Fibroblast of lung (primary cell): Measurements from ENCODE around the gene SORCS2. TPM values are rescaled to one million over a fixed set of nuclear protein-coding genes. Genes with fewer than 3 reads are reported as not detected.

Experiments
- DNase-seq, 2 donors: peaks; one replicate each; pipeline versions ENCODE4 v3.0.0 to v3.0.0-alpha.2; 2010; ENCODE audit warnings: low read depth in 2 of 2
- H2AFZ ChIP-seq: 2 replicates; pipeline ENCODE4 v1.5.1; 2012; ENCODE audit warnings: low read length, control low read depth, inconsistent platforms
- H3K27ac ChIP-seq: 2 replicates; pipeline ENCODE4 v1.5.1; 2011; ENCODE audit warnings: low read length, control low read depth; ENCODE audit not compliant: insufficient read depth
- H3K27me3 ChIP-seq: 2 replicates; pipeline ENCODE4 v1.5.1; 2011; ENCODE audit warnings: mild to moderate bottlenecking, low read length; ENCODE audit not compliant: control insufficient read depth, insufficient read depth
- H3K36me3 ChIP-seq: 2 replicates; pipeline ENCODE4 v1.5.1; 2011; ENCODE audit warnings: low read length; ENCODE audit not compliant: control insufficient read depth, insufficient read depth
- H3K4me1 ChIP-seq: 2 replicates; pipeline ENCODE4 v1.5.1; 2011; ENCODE audit warnings: low read length; ENCODE audit not compliant: control insufficient read depth, insufficient read depth; ENCODE audit errors: extremely low read depth
- H3K4me2 ChIP-seq: 2 replicates; pipeline ENCODE4 v1.5.1; 2011; ENCODE audit warnings: low read length, control low read depth; ENCODE audit not compliant: insufficient read depth; ENCODE audit errors: extremely low read depth
- H3K4me3 ChIP-seq, 4 experiments: fragments of 200-600 bp in 1 of 4; sonication (generic) in 1 of 4; replicated peaks in 1 of 4; 2 replicates each; pipeline ENCODE4 v1.5.1; 2011 to 2016; ENCODE audit warnings: low read length in 4 of 4, low read depth in 3 of 4, mild to moderate bottlenecking in 3 of 4, control low read depth in 2 of 4, inconsistent platforms in 1 of 4, mixed read lengths in 1 of 4; ENCODE audit not compliant: insufficient read depth in 1 of 4; ENCODE audit errors: control extremely low read depth in 1 of 4
- H3K79me2 ChIP-seq: 2 replicates; pipeline ENCODE4 v1.5.1; 2012; ENCODE audit warnings: mild to moderate bottlenecking, low read length, inconsistent platforms; ENCODE audit not compliant: control insufficient read depth, insufficient read depth
- H3K9ac ChIP-seq: 2 replicates; pipeline ENCODE4 v1.5.1; 2011; ENCODE audit warnings: mild to moderate bottlenecking, low read length, control low read depth; ENCODE audit not compliant: insufficient read depth
- H3K9me3 ChIP-seq: 2 replicates; pipeline ENCODE4 v1.5.1; 2012; ENCODE audit warnings: low read depth, low read length; ENCODE audit not compliant: control insufficient read depth, insufficient read depth
- H4K20me1 ChIP-seq: 2 replicates; pipeline ENCODE4 v1.5.1; 2011; ENCODE audit warnings: low read length; ENCODE audit not compliant: control insufficient read depth, insufficient read depth; ENCODE audit errors: extremely low read depth
- CTCF ChIP-seq, 2 donors: IDR thresholded peaks in 1 of 2; conservative IDR thresholded peaks in 1 of 2; 1 replicate in 1 of 2; 2 replicates in 1 of 2; pipeline ENCODE4 v1.5.1; 2011 to 2012; ENCODE audit warnings: low read length in 2 of 2, control low read depth in 1 of 2, inconsistent platforms in 1 of 2, low read depth in 1 of 2, mild to moderate bottlenecking in 1 of 2
- EZH2 ChIP-seq: IDR thresholded peaks from 2 replicates; pipeline ENCODE4 v1.5.1; 2012; ENCODE audit warnings: low read length, control low read depth, mild to moderate bottlenecking; ENCODE audit errors: missing control alignments
- polyA plus RNA-seq, 2 donors: library from polyadenylated mRNA; depleted of rRNA in 1 of 2; stranded (reverse) in 1 of 2; unstranded in 1 of 2; fragments of >200 nt; gene quantifications; 2 replicates each; pipeline ENCODE4 v1.2.1, GENCODE V29; 2011 to 2012; ENCODE audit warnings: missing spikeins in 1 of 2
- total RNA-seq: library from RNA; depleted of rRNA; stranded (reverse); fragments of >200 nt; gene quantifications from 2 replicates; pipeline ENCODE4 v1.2.1, GENCODE V29; 2014

Gene SORCS2
- total and polyA plus RNA-seq, 2 donors (not counting 1 experiment from before 2014, with no cell fraction given): 0.17 to 0.41 TPM

GRCh38 chr4:7693711-7694110 is 501.4 kb downstream of the SORCS2 start:
- no peak overlapping the region for H3K27ac ChIP-seq
- no peak overlapping the region for H3K9ac ChIP-seq
- no peaks in the 10 kb centered on the region for H3K9me3 ChIP-seq
- peaks cover 2% of the 10 kb centered on the region for H3K27me3 ChIP-seq
- H3K4me3 ChIP-seq: no peak overlapping the region
- TF ChIP-seq CTCF (conservative IDR thresholded peaks at IDR 0.05 in 1 of 2, IDR thresholded peaks at IDR 0.05 in 1 of 2; ENCODE audit: low read depth in 1 of 2, low read length in 2 of 2): no peak
- TF ChIP-seq EZH2: no peak
- no peaks in the 10 kb centered on the region for H3K4me1 ChIP-seq
- no peak for DNase-seq
- no peak overlapping the region for H2AFZ ChIP-seq
- H3K36me3 ChIP-seq: no peaks in the 10 kb centered on the region
- no peaks in the 10 kb centered on the region for H4K20me1 ChIP-seq
- no peaks in the 10 kb centered on the region for H3K79me2 ChIP-seq
- H3K4me2 ChIP-seq: no peak overlapping the region

DNA sequence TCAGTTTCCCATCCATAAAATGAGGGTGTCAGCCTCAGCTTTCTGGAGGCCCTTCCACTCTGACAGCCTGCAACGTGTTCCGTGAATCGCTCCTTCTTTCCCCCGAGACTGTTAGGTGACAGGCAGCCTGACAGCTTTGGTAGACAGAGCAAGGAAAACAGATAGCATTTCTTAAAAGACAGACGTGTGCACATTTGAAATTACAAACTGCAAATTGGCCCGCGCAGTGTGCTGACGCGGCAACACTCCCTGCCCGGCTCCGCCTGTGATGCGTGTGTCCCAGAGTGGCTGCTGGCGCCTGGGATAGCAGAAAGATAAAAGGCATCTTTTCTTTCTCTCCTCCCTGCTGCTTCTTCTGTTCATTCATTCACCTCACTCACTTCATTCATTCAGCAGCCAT is 502.0 kb downstream of the SORCS2 start:
- Histone ChIP-seq H2AFZ (no peak overlapping the region), H3K27me3 (peaks cover 2% of the 10 kb centered on the region), H3K36me3 (no peaks in the 10 kb centered on the region), H3K4me1 (no peaks in the 10 kb centered on the region), H3K79me2 (no peaks in the 10 kb centered on the region), H3K4me2 (no peak overlapping the region), H3K27ac (no peak overlapping the region), H3K4me3 (no peak overlapping the region), H3K9me3 (no peaks in the 10 kb centered on the region), H4K20me1 (no peaks in the 10 kb centered on the region), H3K9ac (no peak overlapping the region)
- DNase-seq: no peak
- TF ChIP-seq EZH2 (no peak), CTCF (conservative IDR thresholded peaks at IDR 0.05 in 1 of 2, IDR thresholded peaks at IDR 0.05 in 1 of 2; ENCODE audit: low read depth in 1 of 2, low read length in 2 of 2) (no peak)

- H4K20me1 ChIP-seq: no peaks in the 10 kb centered on the region
- no peak overlapping the region for H3K4me2 ChIP-seq
- H3K36me3 ChIP-seq: no peaks in the 10 kb centered on the region
- H3K79me2 ChIP-seq: no peaks in the 10 kb centered on the region
- no peak for DNase-seq
- H2AFZ ChIP-seq: no peak overlapping the region
- H3K4me3 ChIP-seq: no peak overlapping the region
- H3K9me3 ChIP-seq: no peaks in the 10 kb centered on the region
- TF ChIP-seq EZH2 (no peak), CTCF (conservative IDR thresholded peaks at IDR 0.05 in 1 of 2, IDR thresholded peaks at IDR 0.05 in 1 of 2; ENCODE audit: low read depth in 1 of 2, low read length in 2 of 2) (no peak)
- H3K27ac ChIP-seq: no peak overlapping the region
- H3K9ac ChIP-seq: no peak overlapping the region
- H3K27me3 ChIP-seq: peaks cover under 1% of the 10 kb centered on the region
- no peaks in the 10 kb centered on the region for H3K4me1 ChIP-seq
Measured at GRCh38 chr4:7697343-7697742, 505.0 kb downstream of the SORCS2 start.
